Hippocampal formation (tissue), 2 donors: ENCODE results near the gene USP25.

Experiments used
- DNase-seq, 2 donors: peaks; one replicate each; lab custom pipeline; 2025; lab: John Stamatoyannopoulos, UW

USP25 gene

GRCh38 chr21:15764878-15765277 lies 35.1 kb downstream of the USP25 start:
- no peak for DNase-seq

GRCh38 chr21:15766952-15767603 lies 37.3 kb downstream of the USP25 start:
- DNase-seq: no peak

GRCh38 chr21:15768045-15768601 lies 38.3 kb downstream of the USP25 start:
- no peak for DNase-seq

GRCh38 chr21:15768853-15769252 lies 39.1 kb downstream of the USP25 start:
- DNase-seq: no peak

DNA sequence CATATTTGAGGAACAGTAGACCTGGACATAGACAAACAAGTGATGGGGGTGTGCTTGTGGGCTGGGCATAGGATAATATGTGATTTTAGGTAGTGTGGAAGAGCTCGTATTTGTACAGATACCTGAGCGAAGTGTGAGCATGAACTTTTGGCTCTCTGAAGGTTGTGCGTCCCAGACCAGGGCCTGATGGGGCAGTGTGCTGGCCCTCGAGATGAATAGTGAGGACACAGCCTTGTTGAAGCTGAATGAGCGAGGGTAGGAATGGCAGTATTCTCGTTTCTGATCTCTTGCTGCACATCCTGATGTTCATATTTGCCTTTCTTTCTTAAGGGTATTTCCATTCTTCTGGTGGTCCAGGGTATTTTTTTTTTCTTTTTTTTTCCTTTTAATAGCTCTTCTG lies 41.5 kb downstream of the USP25 start:
- DNase-seq: no peak

DNA sequence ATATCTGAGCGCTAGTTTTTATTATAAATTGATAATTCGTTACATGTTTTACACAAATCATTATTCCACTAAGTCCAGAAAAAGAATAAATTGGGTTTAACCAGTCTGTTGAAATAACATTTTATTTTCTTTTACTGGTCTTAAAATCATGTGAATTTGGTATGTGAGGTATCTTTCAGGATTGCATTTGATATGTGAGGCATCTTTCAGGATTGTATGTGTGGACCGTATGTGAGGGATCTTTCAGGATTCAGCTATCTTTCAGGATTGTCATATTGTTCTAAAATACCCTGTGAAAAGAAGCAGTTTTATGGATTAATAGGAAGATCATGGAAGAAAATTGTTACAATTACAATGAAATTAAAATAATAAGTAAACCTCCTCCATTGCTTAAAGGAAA lies 42.9 kb downstream of the USP25 start:
- no peak for DNase-seq

DNA sequence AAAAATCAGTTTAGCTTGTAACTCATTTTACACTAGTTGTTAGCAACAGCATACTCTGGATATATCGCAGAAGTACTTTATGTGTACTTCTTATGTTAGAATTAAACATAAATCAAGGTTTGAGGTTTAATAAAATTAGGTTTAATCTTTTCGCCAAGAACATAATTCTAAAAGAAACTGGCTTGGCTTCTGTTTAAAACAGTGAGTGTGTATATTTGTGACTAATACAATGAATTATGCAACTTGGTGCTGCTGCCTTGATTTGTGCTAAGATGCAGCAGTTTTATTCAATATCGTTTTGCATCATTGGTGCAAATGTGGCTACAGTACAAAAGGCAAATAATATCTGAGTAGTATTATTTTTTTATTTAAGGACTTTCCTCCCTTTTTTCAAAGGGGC lies 44.8 kb downstream of the USP25 start:
- DNase-seq: no peak

- no peak for DNase-seq
Measured at GRCh38 chr21:15775291-15775690, 45.5 kb downstream of the USP25 start.

DNA sequence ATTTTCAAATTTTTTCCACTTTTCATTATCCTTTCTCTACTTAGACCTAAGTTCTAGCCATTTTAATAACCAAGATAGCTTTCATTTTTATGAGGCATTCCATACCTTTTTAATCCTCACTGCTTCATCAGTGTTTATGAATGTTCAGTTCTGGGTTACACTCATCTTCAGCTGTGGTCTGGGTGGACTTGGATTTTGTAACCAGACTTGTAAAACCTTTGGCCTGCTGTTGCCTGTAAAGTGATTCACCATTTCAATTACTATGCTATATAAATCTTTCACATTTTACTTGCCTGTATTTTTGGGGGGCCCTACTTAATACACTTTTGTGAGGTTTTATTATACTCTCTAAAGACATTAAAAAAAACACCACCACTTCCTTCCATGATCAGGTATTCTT lies 46.2 kb downstream of the USP25 start:
- DNase-seq: no peak

GRCh38 chr21:15776818-15777217 lies 47.0 kb downstream of the USP25 start:
- no peak for DNase-seq

DNA sequence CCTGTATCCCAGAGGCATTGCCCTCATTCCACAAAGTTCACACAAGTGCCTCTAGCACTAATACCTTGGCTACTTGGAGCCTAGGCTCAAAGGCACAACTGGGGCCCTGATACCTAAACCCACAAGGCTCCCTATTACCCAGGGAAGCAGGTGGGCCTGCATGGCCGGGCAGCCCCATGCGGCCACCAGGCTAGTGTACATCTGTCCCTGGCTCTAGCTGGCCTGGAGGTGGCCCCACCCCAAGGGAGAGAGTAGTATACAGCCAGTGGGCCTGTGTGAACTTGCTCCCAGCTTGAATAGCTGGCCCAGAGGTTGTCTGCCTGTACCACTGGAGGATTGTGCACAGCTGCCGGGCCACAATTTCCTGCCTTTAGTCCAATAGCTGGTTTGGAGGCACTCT lies 52.2 kb downstream of the USP25 start:
- no peak for DNase-seq

GRCh38 chr21:15788847-15789523 lies 59.2 kb downstream of the USP25 start:
- DNase-seq: no peak

GRCh38 chr21:15793109-15793508 lies 63.3 kb downstream of the USP25 start:
- no peak for DNase-seq

- DNase-seq: no peak
Measured at GRCh38 chr21:15793550-15794235, 63.9 kb downstream of the USP25 start.

- DNase-seq: no peak
Measured at GRCh38 chr21:15794277-15794912, 64.6 kb downstream of the USP25 start.

GRCh38 chr21:15795533-15795932 lies 65.8 kb downstream of the USP25 start:
- DNase-seq: no peak

- no peak for DNase-seq
Measured at GRCh38 chr21:15797577-15798363, 68.0 kb downstream of the USP25 start.

DNA sequence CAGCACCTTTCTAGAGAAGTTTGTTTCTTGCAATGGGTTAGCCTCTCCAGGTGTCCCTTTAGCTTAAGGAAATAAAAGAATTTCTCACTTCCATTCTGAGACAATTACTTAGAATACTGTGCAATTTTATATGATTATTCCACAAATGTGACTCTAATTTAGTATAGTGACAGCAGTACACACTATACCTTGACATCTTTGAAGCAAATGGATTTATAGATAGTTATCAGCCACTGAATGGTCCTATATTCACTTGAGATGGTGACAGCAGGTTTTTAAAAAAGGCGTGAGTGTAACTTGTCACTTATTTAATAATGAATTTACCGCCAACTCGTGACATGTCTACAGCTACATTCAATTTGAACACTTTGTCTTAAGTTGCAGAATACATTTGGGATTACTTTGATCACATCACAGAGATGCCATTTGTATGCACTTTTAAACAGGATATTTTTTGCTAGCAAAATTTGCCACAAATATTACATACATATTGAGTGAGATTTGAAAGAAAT lies 71.6 kb downstream of the USP25 start:
- DNase-seq: no peak

DNA sequence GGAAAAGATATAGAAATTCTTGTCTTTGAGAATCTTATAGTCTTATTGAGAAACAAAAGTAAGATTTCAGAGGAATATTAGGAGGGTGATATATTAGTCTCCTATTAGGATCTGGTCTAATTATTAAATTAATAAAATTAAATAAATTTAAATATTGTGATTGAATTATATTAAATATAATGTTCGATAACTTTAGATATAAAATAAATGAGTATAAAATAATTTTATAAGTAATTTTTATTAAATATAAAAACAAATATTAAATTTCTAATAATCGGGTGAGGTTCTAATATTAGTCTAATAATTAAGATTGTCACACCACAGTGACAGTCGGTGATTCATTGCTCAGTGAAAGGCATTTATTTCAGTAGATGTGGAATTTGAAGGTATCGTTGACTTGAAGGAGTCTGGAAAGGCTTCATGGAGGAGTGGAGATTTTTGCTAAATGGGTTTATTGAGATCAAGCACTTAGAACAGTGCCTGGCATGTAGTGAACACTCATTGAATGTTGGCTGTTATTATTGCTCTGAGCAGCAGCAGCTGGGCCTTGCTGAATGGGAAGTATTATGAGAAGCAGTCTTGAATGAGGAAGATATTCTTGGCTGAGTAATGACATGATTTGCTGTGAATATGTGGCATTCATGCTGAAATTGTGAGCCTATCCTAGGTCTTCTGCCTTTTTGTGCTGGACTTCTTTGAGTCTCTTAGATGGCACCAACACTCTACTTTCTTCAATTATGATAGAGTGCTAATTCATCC lies 74.6 kb downstream of the USP25 start:
- peak; percentile 25 to 88 for DNase-seq

GRCh38 chr21:15809065-15809464 lies 79.3 kb downstream of the USP25 start:
- no peak for DNase-seq

- no peak for DNase-seq
Measured at GRCh38 chr21:15809818-15810217, 80.0 kb downstream of the USP25 start.
